Activated B cell treated with CpG ODN at 0.5 μM for 24 hours (primary cell): ENCODE data around the gene ASNS. TPM values are rescaled to one million over a fixed set of nuclear protein-coding genes. Genes with fewer than 3 reads are reported as not detected.

Experiments
- ATAC-seq: fragments of 200-7000 bp; cut with Tn5 transposase; one replicate; pipeline ENCODE4 v1.10.0; 2021; ENCODE audit warnings: low read depth, mild to moderate bottlenecking, moderate library complexity
- CTCF ChIA-PET: fragments of 350-600 bp; sonication (Branson Sonifier 250); formaldehyde crosslinking; loops from one replicate; lab custom pipeline; 2021; ENCODE audit warnings: antibody characterized with exemption; lab: Charles Lee
- POLR2A ChIA-PET: fragments of 350-600 bp; sonication (Branson Sonifier 250); formaldehyde crosslinking; loops from one replicate; lab custom pipeline; 2021; ENCODE audit warnings: antibody characterized with exemption; lab: Charles Lee
- DNase-seq: peaks from one replicate; pipeline ENCODE4 v3.0.0; 2022
- H3K27ac Mint-ChIP-seq: one replicate; pipeline ENCODE4 v1.8.0; 2020; ENCODE audit warnings: mixed read lengths
- H3K27me3 Mint-ChIP-seq: one replicate; pipeline ENCODE4 v1.8.0; 2021; ENCODE audit warnings: mixed read lengths
- H3K36me3 Mint-ChIP-seq: one replicate; pipeline ENCODE4 v1.8.0; 2021; ENCODE audit warnings: low read depth, mixed read lengths
- H3K4me1 Mint-ChIP-seq: one replicate; pipeline ENCODE4 v1.8.0; 2021; ENCODE audit warnings: mixed read lengths
- H3K4me3 Mint-ChIP-seq: one replicate; pipeline ENCODE4 v1.8.0; 2020; ENCODE audit warnings: mild to moderate bottlenecking, mixed read lengths
- H3K9me3 Mint-ChIP-seq: one replicate; pipeline ENCODE4 v1.8.0; 2020; ENCODE audit warnings: mixed read lengths
- CTCF ChIP-seq: fragments of 200-600 bp; IDR thresholded peaks from one replicate; pipeline ENCODE4 v1.8.0; 2022; ENCODE audit warnings: antibody characterized with exemption, mild to moderate bottlenecking
- intact Hi-C: fragments of 100-400 bp; cut with micrococcal nuclease; formaldehyde crosslinking; loops from one replicate; pipeline ENCODE4 v1.15.1; 2024
- total RNA-seq: library from RNA; stranded (reverse); gene quantifications from 2 replicates; pipeline ENCODE4 v1.2.3, GENCODE V29; 2022

Gene ASNS
- total RNA-seq, 1 donor from 2014 or later: 101 TPM

DNA sequence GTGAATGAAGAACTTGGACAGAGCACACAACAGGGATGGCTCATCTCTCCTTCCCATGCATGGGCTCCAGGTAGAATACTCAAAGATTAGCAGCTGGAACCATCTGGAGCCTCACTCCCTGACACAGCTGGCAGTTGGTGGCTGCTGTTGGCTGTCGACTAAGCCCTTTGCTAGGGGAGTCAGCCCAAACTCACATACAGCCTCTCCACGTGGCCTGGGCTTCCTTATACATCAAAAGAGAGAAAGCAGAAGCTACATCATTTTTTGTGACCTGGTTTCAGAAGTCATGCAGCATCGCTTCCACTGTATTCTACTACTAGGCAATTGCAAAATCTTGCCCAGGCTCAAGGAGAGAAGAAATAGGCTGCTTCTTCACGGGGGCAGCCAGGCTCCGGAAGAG lies 24.4 kb downstream of the ASNS start:
- H3K4me3 Mint-ChIP-seq: no peak overlapping the region
- ATAC-seq: no peak
- H3K27ac Mint-ChIP-seq: no peak overlapping the region
- no peaks in the 10 kb centered on the region for H3K27me3 Mint-ChIP-seq
- H3K36me3 Mint-ChIP-seq: peaks cover 23% of the 10 kb centered on the region
- POLR2A ChIA-PET: no interaction called here
- no peak for TF ChIP-seq CTCF
- CTCF ChIA-PET: interaction anchor here (1.1 to 2.3 kb wide), 2 partner anchors 9 to 12 kb away, joined by 3 to 7 read pairs; no protein-coding TSS in a partner anchor
- H3K9me3 Mint-ChIP-seq: no peaks in the 10 kb centered on the region
- intact Hi-C loops: no loop called here
- H3K4me1 Mint-ChIP-seq: no peaks in the 10 kb centered on the region
- DNase-seq: no peak

DNA sequence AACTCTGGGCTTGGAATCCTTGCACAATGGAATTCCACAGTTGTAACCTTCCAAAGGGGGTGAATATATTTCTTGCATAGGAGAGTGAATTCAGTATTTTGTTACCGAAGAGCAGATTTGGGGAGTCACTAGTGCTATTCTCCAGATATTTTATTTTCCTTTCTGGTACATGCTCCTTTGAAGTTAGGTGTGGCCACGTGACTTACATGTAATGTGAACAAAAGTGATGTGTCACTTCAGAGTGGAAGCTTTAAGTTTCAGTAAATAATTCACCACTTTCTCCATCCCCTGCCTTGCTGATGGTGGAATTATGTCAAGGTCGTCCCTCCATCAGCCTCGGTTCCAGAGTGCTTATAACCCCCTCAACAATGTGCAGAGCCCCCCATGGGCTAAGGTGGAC lies 25.3 kb downstream of the ASNS start:
- no peaks in the 10 kb centered on the region for H3K9me3 Mint-ChIP-seq
- peaks cover 14% of the 10 kb centered on the region for H3K36me3 Mint-ChIP-seq
- no peak overlapping the region for H3K27ac Mint-ChIP-seq
- ChIA-PET POLR2A (no interaction called here), CTCF (interaction anchor here (1.1 to 2.3 kb wide), 2 partner anchors 9 to 12 kb away, joined by 3 to 7 read pairs; no protein-coding TSS in a partner anchor)
- H3K4me3 Mint-ChIP-seq: no peak overlapping the region
- intact Hi-C loops: no loop called here
- H3K27me3 Mint-ChIP-seq: no peaks in the 10 kb centered on the region
- DNase-seq: no peak
- TF ChIP-seq CTCF: no peak
- no peaks in the 10 kb centered on the region for H3K4me1 Mint-ChIP-seq
- ATAC-seq: no peak

DNA sequence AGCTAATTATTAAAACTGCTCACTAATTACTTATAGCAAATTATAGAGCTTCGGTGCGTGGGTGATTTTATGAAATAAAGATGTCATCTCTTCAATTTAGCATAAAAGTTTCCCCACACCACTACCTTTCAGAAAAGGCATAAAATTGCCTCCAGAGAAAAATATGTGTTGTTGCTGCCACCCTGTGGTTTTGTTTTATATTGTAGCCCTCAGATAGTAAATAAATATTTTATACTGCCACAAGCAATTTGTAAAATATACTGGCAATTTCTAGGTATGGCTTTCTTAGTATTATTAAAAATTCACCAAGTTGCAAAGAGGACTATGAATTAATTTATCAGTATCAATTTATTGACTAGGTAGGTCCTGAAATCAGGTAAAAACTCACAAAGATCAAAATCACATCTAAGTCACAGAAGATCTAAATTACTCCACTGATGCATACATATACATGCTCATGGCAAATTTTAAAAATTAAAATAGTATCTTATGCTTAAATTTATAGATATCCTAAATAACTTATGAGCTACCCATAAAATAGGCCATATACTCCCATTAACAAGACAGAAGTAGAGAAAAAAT lies 26.5 kb downstream of the ASNS start:
- Mint-ChIP-seq H3K4me3 (no peak overlapping the region), H3K36me3 (peaks cover 4% of the 10 kb centered on the region), H3K27me3 (no peaks in the 10 kb centered on the region), H3K27ac (no peak overlapping the region), H3K9me3 (no peaks in the 10 kb centered on the region), H3K4me1 (no peaks in the 10 kb centered on the region)
- intact Hi-C loops: loop anchor here (2.0 kb wide), 3 partner anchors 323 to 1929 kb away; no protein-coding TSS in a partner anchor
- DNase-seq: no peak
- no peak for ATAC-seq
- no peak for TF ChIP-seq CTCF
- POLR2A ChIA-PET: no interaction called here
- CTCF ChIA-PET: interaction anchor here (0.6 to 3.3 kb wide), 5 partner anchors 10 to 740 kb away, joined by 3 to 19 read pairs (median 6); no protein-coding TSS in a partner anchor

- H3K27me3 Mint-ChIP-seq: peaks cover 9% of the 10 kb centered on the region
- H3K36me3 Mint-ChIP-seq: no peaks in the 10 kb centered on the region
- ATAC-seq: no peak
- POLR2A ChIA-PET: no interaction called here
- H3K4me1 Mint-ChIP-seq: no peaks in the 10 kb centered on the region
- H3K27ac Mint-ChIP-seq: no peak overlapping the region
- no peak for TF ChIP-seq CTCF
- H3K9me3 Mint-ChIP-seq: no peaks in the 10 kb centered on the region
- H3K4me3 Mint-ChIP-seq: no peak overlapping the region
- intact Hi-C loops: loop anchor here (2.0 kb wide), 3 partner anchors 325 to 1927 kb away; no protein-coding TSS in a partner anchor
- CTCF ChIA-PET: interaction anchor here (1.8 to 3.3 kb wide), 2 partner anchors 12 to 739 kb away, joined by 6 to 19 read pairs; no protein-coding TSS in a partner anchor
- DNase-seq: no peak
These were observed 28.2 kb downstream of the ASNS start for GRCh38 chr7:97844036-97844435.

DNA sequence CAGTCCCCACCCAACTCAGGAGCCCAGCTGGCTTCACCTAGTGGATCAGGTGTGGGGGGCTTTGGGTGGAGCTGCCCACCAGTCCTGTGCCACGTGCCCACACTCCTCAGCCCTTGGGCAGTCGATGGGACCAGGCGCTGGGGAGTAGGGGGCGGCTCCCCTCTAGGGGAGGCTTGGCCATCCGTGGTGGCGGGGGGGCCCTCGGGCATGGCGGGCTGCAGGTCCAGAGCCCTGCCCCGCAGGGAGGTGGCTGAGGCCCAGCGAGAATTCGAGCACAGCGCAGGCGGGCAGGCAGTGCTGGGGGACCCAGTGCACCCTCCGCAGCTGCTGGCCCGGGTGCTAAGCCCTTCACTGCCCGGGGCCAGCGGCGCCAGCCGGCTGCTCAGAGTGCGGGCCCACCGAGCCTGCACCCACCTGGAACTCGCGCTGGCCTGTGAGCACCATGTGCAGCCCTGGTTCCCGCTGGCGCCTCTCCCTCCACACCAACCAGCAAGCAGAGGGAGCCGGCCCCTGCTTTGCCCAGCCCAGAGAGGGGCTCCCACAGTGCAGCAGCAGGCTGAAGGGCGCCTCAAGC lies 29.3 kb downstream of the ASNS start:
- H3K9me3 Mint-ChIP-seq: no peaks in the 10 kb centered on the region
- H3K36me3 Mint-ChIP-seq: no peaks in the 10 kb centered on the region
- no peak for DNase-seq
- intact Hi-C loops: no loop called here
- no peak for TF ChIP-seq CTCF
- H3K27ac Mint-ChIP-seq: no peak overlapping the region
- CTCF ChIA-PET: no interaction called here
- no peak overlapping the region for H3K4me3 Mint-ChIP-seq
- peaks cover 13% of the 10 kb centered on the region for H3K27me3 Mint-ChIP-seq
- no peaks in the 10 kb centered on the region for H3K4me1 Mint-ChIP-seq
- no peak for ATAC-seq
- POLR2A ChIA-PET: no interaction called here
